GM18505 (cell line): ENCODE data around the gene RPS6KA1.

Source experiments
- ATAC-seq: cut with Tn5 transposase; IDR thresholded peaks from one replicate; pipeline ENCODE4 v1.9.1; 2021; ENCODE audit not compliant: unreplicated experiment
- POLR2A ChIP-seq: IDR thresholded peaks from 4 replicates; pipeline ENCODE4 v1.6.1; 2011; ENCODE audit warnings: borderline replicate concordance; ENCODE audit not compliant: insufficient read depth, insufficient read length; ENCODE audit errors: extremely low read depth

RPS6KA1 gene

GRCh38 chr1:26556111-26556510 lies 26.6 kb downstream of the RPS6KA1 start:
- ATAC-seq: no peak
- no peak for TF ChIP-seq POLR2A

- TF ChIP-seq POLR2A: no peak
- ATAC-seq: no peak
Observed at GRCh38 chr1:26557008-26557407, 27.4 kb downstream of the RPS6KA1 start.

- TF ChIP-seq POLR2A: no peak
- ATAC-seq: no peak
Observed at GRCh38 chr1:26558685-26559048, 29.1 kb downstream of the RPS6KA1 start.

GRCh38 chr1:26560403-26560780 lies 30.8 kb downstream of the RPS6KA1 start:
- no peak for ATAC-seq
- no peak for TF ChIP-seq POLR2A

GRCh38 chr1:26570287-26570686 lies 40.7 kb downstream of the RPS6KA1 start:
- TF ChIP-seq POLR2A: no peak
- no peak for ATAC-seq

- ATAC-seq: no peak
- no peak for TF ChIP-seq POLR2A
Observed at GRCh38 chr1:26571381-26571780, 41.8 kb downstream of the RPS6KA1 start.

- no peak for ATAC-seq
- no peak for TF ChIP-seq POLR2A
Observed at GRCh38 chr1:26574018-26574417, 44.5 kb downstream of the RPS6KA1 start.

GRCh38 chr1:26574719-26575251 lies 45.2 kb downstream of the RPS6KA1 start:
- ATAC-seq: no peak

GRCh38 chr1:26575348-26575747 lies 45.8 kb downstream of the RPS6KA1 start:
- ATAC-seq: no peak
- TF ChIP-seq POLR2A: no peak

More at GRCh38 chr1:26574719-26575251, 45.2 kb downstream of the RPS6KA1 start:
- no peak for TF ChIP-seq POLR2A

- TF ChIP-seq POLR2A: no peak
- no peak for ATAC-seq
Observed at GRCh38 chr1:26578167-26578566, 48.6 kb downstream of the RPS6KA1 start.

GRCh38 chr1:26579681-26580111 lies 50.1 kb downstream of the RPS6KA1 start:
- no peak for ATAC-seq
- no peak for TF ChIP-seq POLR2A

GRCh38 chr1:26580116-26580515 lies 50.6 kb downstream of the RPS6KA1 start:
- no peak for ATAC-seq
- no peak for TF ChIP-seq POLR2A

GRCh38 chr1:26581287-26581651 lies 51.7 kb downstream of the RPS6KA1 start:
- no peak for ATAC-seq
- no peak for TF ChIP-seq POLR2A

- ATAC-seq: no peak
- TF ChIP-seq POLR2A: no peak
Observed at GRCh38 chr1:26582053-26582835, 52.7 kb downstream of the RPS6KA1 start.
